Endothelial cell of hepatic sinusoid (primary cell): Measurements from ENCODE around the gene SRGAP1.
"Not testable (repeated sequence)": the region's sequence is repeated elsewhere in the genome, so short reads cannot be mapped to it uniquely, and the experiment has no call there.

Experiments used
- in situ Hi-C: cut with HindIII; loops from 2 replicates; pipeline ENCODE4 v1.10.0; 2017; ENCODE audit warnings: low sequenced_read_pairs

SRGAP1 gene

GRCh38 chr12:63997198-63997597 lies 152.7 kb downstream of the SRGAP1 start:
- in situ Hi-C loops, result no loop called here

- in situ Hi-C loops, result no loop called here
Observed at GRCh38 chr12:63998584-63998983, 154.1 kb downstream of the SRGAP1 start.

GRCh38 chr12:63999853-64000252 lies 155.4 kb downstream of the SRGAP1 start:
- in situ Hi-C loops, result no loop called here

GRCh38 chr12:64001439-64001838 lies 156.9 kb downstream of the SRGAP1 start:
- in situ Hi-C loops, result no loop called here

GRCh38 chr12:64004641-64005040 lies 160.1 kb downstream of the SRGAP1 start:
- in situ Hi-C loops, result no loop called here

GRCh38 chr12:64006211-64006825 lies 161.8 kb downstream of the SRGAP1 start:
- in situ Hi-C loops, result no loop called here

- in situ Hi-C loops, result no loop called here
Observed at GRCh38 chr12:64007853-64008252, 163.4 kb downstream of the SRGAP1 start.

GRCh38 chr12:64008596-64008995 lies 164.1 kb downstream of the SRGAP1 start:
- in situ Hi-C loops, result no loop called here

GRCh38 chr12:64009321-64010068 lies 165.0 kb downstream of the SRGAP1 start:
- in situ Hi-C loops, result no loop called here

- in situ Hi-C loops, result no loop called here
Observed at GRCh38 chr12:64010069-64010686, 165.7 kb downstream of the SRGAP1 start.

GRCh38 chr12:64016521-64016920 lies 172.0 kb downstream of the SRGAP1 start:
- in situ Hi-C loops, result no loop called here

GRCh38 chr12:64018116-64018515 lies 173.6 kb downstream of the SRGAP1 start:
- in situ Hi-C loops, result not testable (repeated sequence)

- in situ Hi-C loops, result no loop called here
Observed at GRCh38 chr12:64018524-64018923, 174.0 kb downstream of the SRGAP1 start.

GRCh38 chr12:64019101-64019500 lies 174.6 kb downstream of the SRGAP1 start:
- in situ Hi-C loops, result no loop called here

GRCh38 chr12:64019654-64020053 lies 175.2 kb downstream of the SRGAP1 start:
- in situ Hi-C loops, result no loop called here

GRCh38 chr12:64025174-64025958 lies 180.9 kb downstream of the SRGAP1 start:
- in situ Hi-C loops, result no loop called here

- in situ Hi-C loops, result no loop called here
Observed at GRCh38 chr12:64027311-64027710, 182.8 kb downstream of the SRGAP1 start.

- in situ Hi-C loops, result no loop called here
Observed at GRCh38 chr12:64028541-64028940, 184.0 kb downstream of the SRGAP1 start.

- in situ Hi-C loops, result no loop called here
Observed at GRCh38 chr12:64029013-64029857, 184.7 kb downstream of the SRGAP1 start.

GRCh38 chr12:64030155-64030554 lies 185.7 kb downstream of the SRGAP1 start:
- in situ Hi-C loops, result no loop called here
